HEK293 (cell line): ENCODE data around the gene MAGI1.

Experiments
- ZNF274 ChIP-seq, 2 experiments: fragments of 200-500 bp in 1 of 2; fragments of 450-650 bp in 1 of 2; sonication (Bioruptor generic) in 1 of 2; formaldehyde crosslinking in 1 of 2; IDR thresholded peaks; 2 replicates each; pipeline versions ENCODE4 v1.5.1 to v1.6.1; 2014 to 2016; ENCODE audit warnings: borderline replicate concordance in 1 of 2, inconsistent platforms in 1 of 2, low read length in 1 of 2, missing biosample characterization in 1 of 2, missing genetic modification characterization in 1 of 2
- ZXDB ChIP-seq: fragments of 450-650 bp; formaldehyde crosslinking; IDR thresholded peaks from 2 replicates; pipeline ENCODE4 v1.5.1; 2016; ENCODE audit warnings: missing biosample characterization, missing genetic modification characterization
- TF ChIP-seq, protein P1 (sequence below): fragments of 450-650 bp; formaldehyde crosslinking; IDR thresholded peaks from 2 replicates; pipeline ENCODE4 v1.5.1; 2016; ENCODE audit warnings: missing biosample characterization, missing genetic modification characterization

DNA sequence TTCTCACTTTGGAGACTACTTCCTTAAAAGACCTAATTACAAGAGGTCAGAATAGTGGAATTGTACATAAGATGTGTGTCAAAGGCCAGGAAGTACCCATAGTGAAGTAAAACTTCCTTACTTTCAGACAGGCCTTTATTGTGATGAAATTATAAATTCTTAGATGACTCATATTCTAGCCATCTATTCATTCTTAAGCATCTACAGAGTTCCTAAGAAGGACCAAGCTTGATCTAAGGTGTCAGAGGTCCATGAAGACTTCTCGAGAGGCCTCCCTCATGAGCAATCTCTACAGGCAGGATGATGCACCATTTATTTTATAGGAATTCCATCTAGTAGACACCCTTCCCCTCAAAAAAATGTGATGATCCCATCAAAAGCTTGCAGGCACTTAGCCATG, 493.3 kb downstream of the MAGI1 start:
- TF ChIP-seq ZXDB, result no peak
- TF ChIP-seq ZNF274 (IDR thresholded peaks at IDR 0.05; ENCODE audit: low read length), result no peak
- TF ChIP-seq ZNF274 (tag by site-specific recombination; IDR thresholded peaks at IDR 0.05; ENCODE audit: borderline replicate concordance), result no peak
- TF ChIP-seq, protein P1, sequence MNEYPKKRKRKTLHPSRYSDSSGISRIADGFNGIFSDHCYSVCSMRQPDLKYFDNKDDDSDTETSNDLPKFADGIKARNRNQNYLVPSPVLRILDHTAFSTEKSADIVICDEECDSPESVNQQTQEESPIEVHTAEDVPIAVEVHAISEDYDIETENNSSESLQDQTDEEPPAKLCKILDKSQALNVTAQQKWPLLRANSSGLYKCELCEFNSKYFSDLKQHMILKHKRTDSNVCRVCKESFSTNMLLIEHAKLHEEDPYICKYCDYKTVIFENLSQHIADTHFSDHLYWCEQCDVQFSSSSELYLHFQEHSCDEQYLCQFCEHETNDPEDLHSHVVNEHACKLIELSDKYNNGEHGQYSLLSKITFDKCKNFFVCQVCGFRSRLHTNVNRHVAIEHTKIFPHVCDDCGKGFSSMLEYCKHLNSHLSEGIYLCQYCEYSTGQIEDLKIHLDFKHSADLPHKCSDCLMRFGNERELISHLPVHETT (tag by site-specific recombination), result no peak
